Peyer's patch (tissue), 4 donors: ENCODE results near the gene DPM2. TPM values are rescaled to one million over a fixed set of nuclear protein-coding genes. Genes with fewer than 3 reads are reported as not detected.
A peak's percentile ranks its signal among the peaks of the same experiment; 100 is the strongest.

Source experiments
- DNase-seq, 3 donors: peaks; one replicate each; pipeline ENCODE4 v3.0.0-alpha.2; 2017 to 2019
- H3K27ac ChIP-seq, 4 donors: fragments of 200-600 bp; sonication (generic); one replicate each; pipeline ENCODE4 v1.5.1; 2016 to 2019
- H3K27me3 ChIP-seq, 2 donors: fragments of 200-600 bp; sonication (generic); one replicate each; pipeline ENCODE4 v1.5.1; 2019
- H3K36me3 ChIP-seq, 3 donors: fragments of 200-600 bp; sonication (generic); one replicate each; pipeline ENCODE4 v1.5.1; 2016 to 2019
- H3K4me1 ChIP-seq, 4 donors: fragments of 200-600 bp; sonication (generic); one replicate each; pipeline ENCODE4 v1.5.1; 2016 to 2019
- H3K4me3 ChIP-seq, 4 donors: fragments of 200-600 bp; sonication (generic); 1 replicate in 3 of 4; 2 replicates in 1 of 4; pipeline ENCODE4 v1.5.1; 2016 to 2019; ENCODE audit warnings: mild to moderate bottlenecking in 1 of 4
- H3K9me3 ChIP-seq, 4 donors: fragments of 200-600 bp; sonication (generic); one replicate each; pipeline ENCODE4 v1.5.1; 2016 to 2019; ENCODE audit warnings: mild to moderate bottlenecking in 1 of 4
- POLR2A ChIP-seq, 2 donors: fragments of 450-650 bp; IDR thresholded peaks; one replicate each; pipeline ENCODE4 v1.5.1; 2017; ENCODE audit warnings: antibody characterized with exemption in 2 of 2, mild to moderate bottlenecking in 2 of 2, moderate library complexity in 2 of 2
- total RNA-seq, 4 donors: library from RNA; depleted of rRNA; stranded (reverse); fragments of >200 nt; gene quantifications; one replicate each; pipeline ENCODE4 v1.1.0, GENCODE V29; 2016
- TF ChIP-seq, protein P1 (sequence below), 6 experiments: fragments of 450-650 bp in 4 of 6; fragments of 200-600 bp in 2 of 6; sonication (generic) in 1 of 6; IDR thresholded peaks; one replicate each; pipeline ENCODE4 v1.5.1; 2017 to 2019; ENCODE audit warnings: antibody characterized with exemption in 6 of 6, mild to moderate bottlenecking in 3 of 6, moderate library complexity in 1 of 6

Gene DPM2
- total RNA-seq, 4 donors from 2014 or later: 20.6 to 27.3 (median 22.1) TPM

DNA sequence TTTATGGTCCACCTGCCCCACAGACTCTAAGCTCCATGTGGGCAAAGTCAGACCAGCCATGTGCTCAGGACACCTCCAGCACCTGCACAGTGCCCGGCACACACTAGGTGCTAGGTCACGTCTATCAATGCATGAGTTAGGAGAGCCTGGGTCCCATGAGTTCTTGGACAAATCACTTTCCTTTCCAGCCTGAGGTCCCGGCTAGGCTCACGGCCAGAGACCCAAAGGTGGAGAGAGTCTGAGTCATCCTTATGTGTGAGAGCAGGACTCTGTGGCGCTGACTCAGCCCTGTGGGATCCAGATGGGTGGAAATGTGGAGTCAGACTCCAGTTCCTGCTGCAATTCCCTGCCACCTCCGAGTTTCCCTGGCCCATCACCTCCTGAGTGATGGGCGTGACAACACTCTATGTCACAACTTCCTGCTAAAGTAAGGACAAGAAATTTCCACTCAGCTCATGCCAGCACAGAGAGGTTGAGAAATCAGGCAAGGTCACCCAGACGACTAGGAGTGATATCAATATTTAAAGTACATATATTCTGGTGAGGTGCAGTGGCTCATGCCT, 18.3 kb downstream of the DPM2 start:
- Histone ChIP-seq H3K4me1 (peaks cover 6 to 54% (median 36%) of the 10 kb centered on the region in 4 donors), H3K36me3 (no peaks in the 10 kb centered on the region), H3K27ac (peak overlapping the region in 3 of 4 donors; percentile 14 to 74 (median 40)), H3K4me3 (no peak overlapping the region), H3K9me3 (no peaks in the 10 kb centered on the region), H3K27me3 (no peaks in the 10 kb centered on the region)
- peak in 1 of 2 donors; percentile 26 for TF ChIP-seq POLR2A (IDR thresholded peaks at IDR 0.05)
- TF ChIP-seq, protein P1, sequence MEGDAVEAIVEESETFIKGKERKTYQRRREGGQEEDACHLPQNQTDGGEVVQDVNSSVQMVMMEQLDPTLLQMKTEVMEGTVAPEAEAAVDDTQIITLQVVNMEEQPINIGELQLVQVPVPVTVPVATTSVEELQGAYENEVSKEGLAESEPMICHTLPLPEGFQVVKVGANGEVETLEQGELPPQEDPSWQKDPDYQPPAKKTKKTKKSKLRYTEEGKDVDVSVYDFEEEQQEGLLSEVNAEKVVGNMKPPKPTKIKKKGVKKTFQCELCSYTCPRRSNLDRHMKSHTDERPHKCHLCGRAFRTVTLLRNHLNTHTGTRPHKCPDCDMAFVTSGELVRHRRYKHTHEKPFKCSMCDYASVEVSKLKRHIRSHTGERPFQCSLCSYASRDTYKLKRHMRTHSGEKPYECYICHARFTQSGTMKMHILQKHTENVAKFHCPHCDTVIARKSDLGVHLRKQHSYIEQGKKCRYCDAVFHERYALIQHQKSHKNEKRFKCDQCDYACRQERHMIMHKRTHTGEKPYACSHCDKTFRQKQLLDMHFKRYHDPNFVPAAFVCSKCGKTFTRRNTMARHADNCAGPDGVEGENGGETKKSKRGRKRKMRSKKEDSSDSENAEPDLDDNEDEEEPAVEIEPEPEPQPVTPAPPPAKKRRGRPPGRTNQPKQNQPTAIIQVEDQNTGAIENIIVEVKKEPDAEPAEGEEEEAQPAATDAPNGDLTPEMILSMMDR (IDR thresholded peaks at IDR 0.05): peak in 1 of 6 experiments; percentile 2
- peak in 2 of 3 donors; percentile 84 to 93 for DNase-seq

DNA sequence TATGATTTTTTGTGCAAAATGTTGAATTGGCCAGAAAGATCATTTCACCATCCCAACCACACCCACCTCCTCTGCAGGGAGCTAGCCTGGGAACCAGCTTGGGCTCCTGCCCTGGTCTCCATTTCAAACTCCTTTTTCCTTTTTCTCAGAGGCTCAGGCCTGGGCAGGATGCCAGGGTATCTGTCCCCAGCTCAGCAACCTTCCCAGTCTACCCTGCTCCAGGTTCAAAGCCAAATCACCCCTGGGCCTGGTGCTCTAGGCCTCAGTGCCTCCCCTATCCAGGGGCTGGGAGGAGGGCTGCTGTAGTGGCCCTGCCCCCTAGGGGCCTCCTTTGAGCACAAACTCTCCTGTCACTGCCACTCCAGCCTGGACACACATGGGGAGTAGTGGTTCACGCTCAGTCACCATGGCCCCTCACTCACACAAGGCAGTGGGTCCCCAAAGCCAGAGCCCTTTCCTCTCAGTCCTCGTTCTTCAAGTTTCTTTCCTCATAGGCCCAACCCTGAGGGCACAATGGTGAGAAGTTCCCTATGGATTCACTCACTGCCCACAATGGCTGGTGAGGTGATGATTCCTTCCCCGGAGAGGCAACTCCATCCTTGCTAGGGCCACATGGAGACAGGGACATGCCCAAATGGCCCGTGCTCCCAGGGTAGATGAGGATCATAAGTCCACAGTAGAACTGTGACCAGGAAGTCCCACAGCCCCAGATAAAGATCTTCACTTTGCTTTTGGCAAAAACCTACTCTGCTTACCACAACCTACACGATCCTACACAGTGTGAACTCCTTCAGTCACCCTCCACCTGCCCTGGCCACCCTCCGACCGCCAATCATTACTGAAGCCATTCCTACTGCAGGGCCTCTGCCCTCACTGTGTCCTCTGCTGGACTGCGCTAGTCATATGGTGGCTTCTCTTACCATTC, 19.2 kb downstream of the DPM2 start:
- TF ChIP-seq POLR2A (IDR thresholded peaks at IDR 0.05): no peak
- Histone ChIP-seq H3K36me3 (peaks cover 0 to 5% (median 0%) of the 10 kb centered on the region in 3 donors), H3K27me3 (no peaks in the 10 kb centered on the region), H3K4me3 (no peak overlapping the region), H3K9me3 (no peaks in the 10 kb centered on the region), H3K4me1 (peaks cover 6 to 58% (median 36%) of the 10 kb centered on the region in 4 donors), H3K27ac (peak overlapping the region; percentile 40 to 89 (median 58))
- DNase-seq: peak in 1 of 3 donors; percentile 61

DNA sequence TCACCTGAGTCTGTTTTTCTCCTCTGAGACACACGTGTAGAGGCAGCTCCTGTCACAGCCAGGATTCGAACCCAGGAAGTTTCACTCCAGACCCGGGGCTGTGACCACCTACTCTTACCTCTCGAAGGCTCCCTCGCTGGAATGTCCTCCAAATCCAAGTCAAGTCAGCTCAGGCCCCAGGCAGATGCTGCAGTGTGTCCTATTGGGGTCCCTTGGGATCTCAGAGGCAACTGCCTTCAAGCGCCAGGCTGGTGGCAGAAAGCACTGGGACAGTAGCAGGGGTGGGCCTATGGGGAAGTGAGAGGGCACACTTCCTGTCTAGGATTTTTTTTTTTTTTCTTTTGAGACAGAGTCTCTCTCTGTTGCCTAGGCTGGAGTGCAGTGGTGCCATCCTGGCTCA, 20.1 kb downstream of the DPM2 start:
- Histone ChIP-seq H3K4me3 (peak overlapping the region in 2 of 4 donors; percentile 70 to 76), H3K36me3 (peaks cover 0 to 11% (median 0%) of the 10 kb centered on the region in 3 donors), H3K27me3 (no peaks in the 10 kb centered on the region), H3K27ac (peak overlapping the region; percentile 48 to 89 (median 61)), H3K4me1 (peaks cover 6 to 63% (median 36%) of the 10 kb centered on the region in 4 donors), H3K9me3 (no peaks in the 10 kb centered on the region)
- DNase-seq: peak in 2 of 3 donors; percentile 71 to 72
- TF ChIP-seq, protein P1 (IDR thresholded peaks at IDR 0.05): no peak
- TF ChIP-seq POLR2A (IDR thresholded peaks at IDR 0.05): no peak

DNA sequence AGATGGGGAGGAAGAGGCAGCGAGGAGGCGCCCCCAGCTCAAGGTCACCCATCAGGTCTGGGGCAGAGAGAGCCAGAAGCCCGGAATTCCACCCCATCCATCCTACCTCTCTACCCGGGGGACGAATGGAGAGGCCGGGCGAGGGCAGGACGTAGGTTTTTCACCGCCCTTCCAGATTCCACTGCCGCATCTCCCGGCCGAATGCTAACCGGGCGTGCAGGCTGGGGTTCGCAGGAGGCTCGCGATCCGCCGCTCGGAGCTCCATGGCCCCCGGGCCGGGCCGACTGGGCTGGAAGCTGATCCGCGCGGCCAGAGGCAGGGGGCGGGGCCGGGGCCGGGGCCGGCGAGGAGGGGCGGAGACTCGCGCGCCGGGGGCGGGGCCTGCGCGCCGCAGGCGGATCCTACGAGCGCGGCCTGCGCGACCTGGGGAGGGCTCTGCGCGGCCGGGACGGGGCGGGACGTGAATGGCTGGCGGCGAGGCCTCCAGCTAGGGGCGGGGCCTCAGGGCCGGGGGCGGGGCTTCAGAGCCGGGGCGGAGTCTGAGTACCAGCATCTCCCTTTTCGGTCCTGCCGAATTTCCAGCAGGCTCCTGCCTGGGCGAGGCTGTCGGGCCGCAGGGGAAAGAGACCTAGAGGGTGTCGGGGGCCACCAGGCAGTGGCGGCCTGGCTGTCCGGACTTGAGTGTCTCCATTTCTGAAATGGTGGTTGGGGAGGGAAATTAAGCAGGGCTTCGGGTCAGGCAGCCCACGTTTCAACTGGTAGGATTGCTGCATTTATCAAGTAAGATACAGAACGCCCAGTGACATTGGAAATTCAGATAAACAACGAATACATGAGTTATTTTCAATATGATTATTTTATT, 20.7 kb downstream of the DPM2 start, which contains the start of gene ST6GALNAC4:
TSS of gene ST6GALNAC4 (minus strand) at position 322 of the 862 bp plus-strand sequence. CDS start 622 bp downstream, outside the sequence.
- DNase-seq: peak; percentile 96 to 98 (median 98)
- peak within 1 kb of the TSS; percentile 55 to 89 (median 76) for H3K27ac ChIP-seq
- no peaks in the 10 kb centered on the region for H3K9me3 ChIP-seq
- H3K4me1 ChIP-seq: peaks cover 6 to 60% (median 36%) of the 10 kb centered on the region in 4 donors
- H3K27me3 ChIP-seq: no peaks in the 10 kb centered on the region
- peaks cover 0 to 17% (median 0%) of the 10 kb centered on the region in 3 donors for H3K36me3 ChIP-seq
- peak within 1 kb of the TSS; percentile 66 to 76 (median 72) for H3K4me3 ChIP-seq
- TF ChIP-seq, protein P1 (IDR thresholded peaks at IDR 0.05): no peak
- TF ChIP-seq POLR2A (IDR thresholded peaks at IDR 0.05): peak in 1 of 2 donors; percentile 35

DNA sequence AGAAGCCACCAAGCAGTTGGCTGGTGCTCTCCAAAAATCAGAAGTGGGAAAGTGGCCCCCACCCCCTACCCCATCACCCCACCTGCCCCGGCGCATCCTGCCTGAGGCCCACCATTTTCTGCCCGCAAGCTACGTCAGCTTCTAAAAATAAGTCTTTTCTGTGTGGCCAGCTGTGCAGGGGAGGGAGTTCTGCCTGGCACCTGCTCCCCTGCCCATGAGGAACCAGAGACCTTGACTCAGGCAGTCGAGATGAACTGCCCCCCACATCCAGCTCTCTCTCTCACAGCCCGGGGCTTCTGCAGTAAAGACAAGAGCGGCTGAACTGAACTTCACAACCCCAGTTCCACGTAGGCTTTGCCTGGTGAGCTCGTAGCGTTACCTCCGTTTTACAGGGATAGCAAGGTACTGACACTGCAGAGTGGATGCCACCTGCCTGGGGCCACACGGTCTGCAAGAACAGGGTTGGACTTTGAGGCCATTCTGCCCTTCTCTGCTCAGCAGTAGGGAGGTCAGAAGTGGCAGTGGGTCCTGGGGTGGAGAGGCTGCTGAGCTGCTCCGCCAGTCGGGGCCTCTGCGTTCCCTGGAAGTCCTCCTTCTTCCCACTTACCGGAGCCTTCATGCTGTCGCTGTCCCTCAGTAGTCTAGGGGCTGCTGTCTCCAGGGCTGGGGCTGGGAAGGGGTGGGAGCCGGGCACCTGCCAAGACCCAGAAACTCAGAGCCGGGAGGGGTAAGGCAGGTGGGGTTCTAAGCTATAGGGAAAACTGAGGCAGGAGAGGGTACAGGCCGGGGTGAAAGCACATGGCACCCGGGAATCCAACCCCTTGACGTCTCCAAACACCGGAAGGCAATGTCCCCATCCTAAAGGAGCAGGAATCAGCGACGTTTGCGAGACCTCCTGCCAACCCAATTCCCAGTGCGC, 21.6 kb downstream of the DPM2 start:
- peaks cover 6 to 54% (median 35%) of the 10 kb centered on the region in 4 donors for H3K4me1 ChIP-seq
- H3K27ac ChIP-seq: peak overlapping the region; percentile 55 to 89 (median 76)
- peak overlapping the region; percentile 66 to 76 (median 72) for H3K4me3 ChIP-seq
- TF ChIP-seq POLR2A (IDR thresholded peaks at IDR 0.05): peak in 1 of 2 donors; percentile 19
- TF ChIP-seq, protein P1 (IDR thresholded peaks at IDR 0.05): no peak
- peak in 2 of 3 donors; percentile 86 to 88 for DNase-seq
- H3K9me3 ChIP-seq: no peaks in the 10 kb centered on the region
- H3K36me3 ChIP-seq: peaks cover 0 to 25% (median 0%) of the 10 kb centered on the region in 3 donors
- H3K27me3 ChIP-seq: no peaks in the 10 kb centered on the region
